PC-9 (cell line): ENCODE data around the gene PDIA6. TPM values are rescaled to one million over a fixed set of nuclear protein-coding genes. Genes with fewer than 3 reads are reported as not detected.
"Not testable (repeated sequence)": the region's sequence is repeated elsewhere in the genome, so short reads cannot be mapped to it uniquely, and the experiment has no call there.

Experiments used
- BruUV-seq: library from RNA; stranded (reverse); fragments of 400-500 nt; replicated peaks from 2 replicates; lab custom pipeline; 2021; lab: Mats Ljungman, UMichigan
- CTCF ChIA-PET: fragments of 300-600 bp; sonication (Branson Sonifier 250); formaldehyde crosslinking; loops from one replicate; lab custom pipeline; 2022; ENCODE audit warnings: antibody characterized with exemption; lab: Charles Lee
- POLR2A ChIA-PET: fragments of 300-600 bp; sonication (Branson Sonifier 250); formaldehyde crosslinking; loops from one replicate; lab custom pipeline; 2022; ENCODE audit warnings: antibody characterized with exemption; ENCODE audit not compliant: unreplicated experiment; lab: Charles Lee
- DNase-seq, 2 experiments: peaks; one replicate each; pipeline versions ENCODE4 v3.0.0 to v3.0.0-alpha.2; 2015 to 2022; ENCODE audit warnings: mixed read lengths in 1 of 2
- H2AFZ ChIP-seq: fragments of 200-600 bp; sonication (generic); 2 replicates; pipeline ENCODE4 v1.8.1; 2017; ENCODE audit warnings: antibody characterized with exemption
- H3F3A ChIP-seq: fragments of 200-600 bp; sonication (generic); 2 replicates; pipeline ENCODE4 v1.8.1; 2017; ENCODE audit warnings: antibody characterized with exemption, mild to moderate bottlenecking, low read depth; ENCODE audit not compliant: insufficient read depth
- H3K27ac ChIP-seq: fragments of 200-600 bp; sonication (generic); 2 replicates; pipeline ENCODE4 v1.6.1; 2016; ENCODE audit warnings: mixed run types
- H3K27me3 ChIP-seq: fragments of 200-600 bp; sonication (generic); 2 replicates; pipeline ENCODE4 v1.6.1; 2016; ENCODE audit warnings: low read depth, mixed run types; ENCODE audit not compliant: insufficient read depth
- H3K36me3 ChIP-seq: fragments of 200-600 bp; sonication (generic); 2 replicates; pipeline ENCODE4 v1.6.1; 2016; ENCODE audit warnings: low read depth, mixed run types
- H3K4me1 ChIP-seq: fragments of 200-600 bp; sonication (generic); replicated peaks from 2 replicates; pipeline ENCODE4 v1.6.1; 2016; ENCODE audit warnings: mixed run types; ENCODE audit not compliant: insufficient read depth
- H3K4me2 ChIP-seq: fragments of 200-600 bp; sonication (generic); 2 replicates; pipeline ENCODE4 v1.6.1; 2017; ENCODE audit warnings: mixed run types
- H3K4me3 ChIP-seq: fragments of 200-600 bp; sonication (generic); 2 replicates; pipeline ENCODE4 v1.6.1; 2016; ENCODE audit warnings: mixed run types
- H3K79me2 ChIP-seq: fragments of 200-600 bp; sonication (generic); 2 replicates; pipeline ENCODE4 v1.6.1; 2017; ENCODE audit warnings: low read depth, mixed run types
- H3K9me2 ChIP-seq: fragments of 200-600 bp; sonication (generic); 2 replicates; pipeline ENCODE4 v1.8.1; 2017; ENCODE audit warnings: mild to moderate bottlenecking; ENCODE audit not compliant: insufficient read depth
- H3K9me3 ChIP-seq: fragments of 200-600 bp; sonication (generic); 2 replicates; pipeline ENCODE4 v1.8.1; 2016; ENCODE audit warnings: low read depth; ENCODE audit not compliant: insufficient read depth
- H4K20me1 ChIP-seq: fragments of 200-600 bp; sonication (generic); 2 replicates; pipeline ENCODE4 v1.8.1; 2017; ENCODE audit not compliant: insufficient read depth
- EZH2 ChIP-seq: fragments of 200-600 bp; sonication (generic); IDR thresholded peaks from 2 replicates; pipeline ENCODE4 v1.8.0; 2017; ENCODE audit warnings: antibody characterized with exemption, low read depth
- intact Hi-C: fragments of 100-400 bp; cut with micrococcal nuclease; formaldehyde crosslinking; loops from one replicate; pipeline ENCODE4 v1.10.0; 2022; ENCODE audit not compliant: unreplicated experiment
- total RNA-seq: library from RNA; stranded (reverse); gene quantifications from 2 replicates; pipeline ENCODE4 v1.2.3, GENCODE V29; 2021
- TF ChIP-seq, protein P1 (sequence below): fragments of 200-600 bp; sonication (generic); conservative IDR thresholded peaks from 2 replicates; pipeline ENCODE4 v1.6.1; 2017; ENCODE audit warnings: mixed run types, antibody characterized with exemption, mild to moderate bottlenecking, moderate library complexity

The PDIA6 gene
- total RNA-seq, 1 experiment from 2014 or later = 170 TPM

DNA sequence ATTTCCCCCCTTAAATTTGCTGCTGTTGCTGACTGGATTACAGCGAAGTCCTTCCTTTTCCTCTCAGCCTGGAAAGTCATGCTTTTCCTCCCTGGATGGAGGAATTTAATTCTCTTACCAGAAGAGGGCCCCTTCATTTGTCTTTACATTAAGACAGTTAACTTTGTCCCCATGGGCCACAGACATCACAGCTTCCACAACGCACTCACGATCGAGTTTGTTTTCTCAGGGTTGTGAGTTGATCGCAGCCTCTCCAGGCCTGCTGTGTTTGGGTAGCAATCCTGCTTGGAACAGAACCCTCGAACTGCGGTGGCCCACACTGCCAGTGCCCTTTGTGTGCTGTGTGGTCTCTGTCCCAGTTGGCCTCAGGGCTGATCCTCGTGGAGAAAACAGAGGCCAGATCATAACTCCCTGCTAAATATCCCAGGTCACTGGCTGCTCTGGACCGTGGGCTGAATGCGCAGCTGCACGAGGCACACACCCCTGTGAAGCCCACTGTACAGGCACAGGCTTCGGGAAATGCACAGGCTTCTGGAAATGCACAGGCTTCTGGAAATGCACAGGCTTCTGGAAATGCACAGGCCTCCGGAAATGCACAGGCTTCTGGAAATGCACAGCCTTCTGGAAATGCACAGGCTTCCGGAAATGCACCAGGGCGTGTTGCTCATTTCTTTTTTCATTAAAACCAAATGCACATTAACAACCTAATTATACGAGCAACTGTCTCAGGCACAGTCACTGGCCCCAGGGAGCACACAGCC is 2.2 kb upstream of the PDIA6 start:
- Histone ChIP-seq H3F3A (peaks cover 7% of the 10 kb centered on the region; the same call in 1 of the 2 replicates), H3K27ac (no peak overlapping the region), H3K36me3 (peaks cover 3% of the 10 kb centered on the region), H3K79me2 (peaks cover 25% of the 10 kb centered on the region), H3K9me2 (no peaks in the 10 kb centered on the region), H3K4me3 (no peak overlapping the region), H2AFZ (no peak overlapping the region), H4K20me1 (peaks cover 15% of the 10 kb centered on the region), H3K4me2 (no peak overlapping the region), H3K9me3 (no peaks in the 10 kb centered on the region), H3K4me1 (peaks cover 18% of the 10 kb centered on the region), H3K27me3 (peaks cover 23% of the 10 kb centered on the region)
- intact Hi-C loops = loop anchor here (5.0 kb wide), 1 partner anchor 277 kb away; no protein-coding TSS in a partner anchor
- CTCF ChIA-PET = interaction anchor here (0.6 kb wide), 2 partner anchors 318 to 380 kb away, joined by 4 to 6 read pairs; no protein-coding TSS in a partner anchor
- DNase-seq = no peak
- POLR2A ChIA-PET = no interaction called here
- no TSS peak for BruUV-seq
- no peak for TF ChIP-seq EZH2
- TF ChIP-seq, protein P1, sequence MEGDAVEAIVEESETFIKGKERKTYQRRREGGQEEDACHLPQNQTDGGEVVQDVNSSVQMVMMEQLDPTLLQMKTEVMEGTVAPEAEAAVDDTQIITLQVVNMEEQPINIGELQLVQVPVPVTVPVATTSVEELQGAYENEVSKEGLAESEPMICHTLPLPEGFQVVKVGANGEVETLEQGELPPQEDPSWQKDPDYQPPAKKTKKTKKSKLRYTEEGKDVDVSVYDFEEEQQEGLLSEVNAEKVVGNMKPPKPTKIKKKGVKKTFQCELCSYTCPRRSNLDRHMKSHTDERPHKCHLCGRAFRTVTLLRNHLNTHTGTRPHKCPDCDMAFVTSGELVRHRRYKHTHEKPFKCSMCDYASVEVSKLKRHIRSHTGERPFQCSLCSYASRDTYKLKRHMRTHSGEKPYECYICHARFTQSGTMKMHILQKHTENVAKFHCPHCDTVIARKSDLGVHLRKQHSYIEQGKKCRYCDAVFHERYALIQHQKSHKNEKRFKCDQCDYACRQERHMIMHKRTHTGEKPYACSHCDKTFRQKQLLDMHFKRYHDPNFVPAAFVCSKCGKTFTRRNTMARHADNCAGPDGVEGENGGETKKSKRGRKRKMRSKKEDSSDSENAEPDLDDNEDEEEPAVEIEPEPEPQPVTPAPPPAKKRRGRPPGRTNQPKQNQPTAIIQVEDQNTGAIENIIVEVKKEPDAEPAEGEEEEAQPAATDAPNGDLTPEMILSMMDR = no peak

DNA sequence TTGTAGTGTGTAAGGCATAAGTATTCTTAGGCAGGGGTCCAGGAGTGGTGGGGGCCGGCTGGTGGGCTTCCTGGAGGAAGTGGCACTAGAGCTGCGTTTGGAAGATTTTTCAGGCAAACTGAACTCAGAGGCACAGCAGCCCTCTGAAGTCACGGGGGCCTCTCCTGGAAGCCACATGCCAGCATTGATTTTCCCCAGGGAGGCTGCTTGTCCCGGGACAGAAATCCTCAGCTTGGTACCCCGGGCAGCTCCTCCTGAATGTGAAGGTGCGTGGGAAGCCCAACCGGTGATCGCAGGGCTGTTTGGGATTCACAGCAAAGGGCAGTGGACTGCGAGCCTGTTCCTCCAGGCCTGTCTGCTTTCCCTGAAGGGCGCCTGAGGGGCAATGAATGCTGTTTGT is 1.6 kb upstream of the PDIA6 start:
- intact Hi-C loops = loop anchor here (5.0 kb wide), 1 partner anchor 277 kb away; no protein-coding TSS in a partner anchor
- Histone ChIP-seq H3K27me3 (peaks cover 17% of the 10 kb centered on the region), H3K4me3 (no peak overlapping the region), H3K36me3 (peaks cover 6% of the 10 kb centered on the region), H4K20me1 (peaks cover 21% of the 10 kb centered on the region), H3K9me2 (no peaks in the 10 kb centered on the region), H3K4me1 (peaks cover 19% of the 10 kb centered on the region), H3K9me3 (no peaks in the 10 kb centered on the region), H3K79me2 (peaks cover 31% of the 10 kb centered on the region), H3F3A (peaks cover 7% of the 10 kb centered on the region; the same call in 1 of the 2 replicates), H3K27ac (no peak overlapping the region), H3K4me2 (no peak overlapping the region), H2AFZ (no peak overlapping the region)
- BruUV-seq = no TSS peak
- no peak for DNase-seq
- TF ChIP-seq EZH2 = no peak
- TF ChIP-seq, protein P1 = no peak
- POLR2A ChIA-PET = no interaction called here
- CTCF ChIA-PET = interaction anchor here (0.6 kb wide), 1 partner anchor 318 kb away, joined by 6 read pairs; no protein-coding TSS in a partner anchor

DNA sequence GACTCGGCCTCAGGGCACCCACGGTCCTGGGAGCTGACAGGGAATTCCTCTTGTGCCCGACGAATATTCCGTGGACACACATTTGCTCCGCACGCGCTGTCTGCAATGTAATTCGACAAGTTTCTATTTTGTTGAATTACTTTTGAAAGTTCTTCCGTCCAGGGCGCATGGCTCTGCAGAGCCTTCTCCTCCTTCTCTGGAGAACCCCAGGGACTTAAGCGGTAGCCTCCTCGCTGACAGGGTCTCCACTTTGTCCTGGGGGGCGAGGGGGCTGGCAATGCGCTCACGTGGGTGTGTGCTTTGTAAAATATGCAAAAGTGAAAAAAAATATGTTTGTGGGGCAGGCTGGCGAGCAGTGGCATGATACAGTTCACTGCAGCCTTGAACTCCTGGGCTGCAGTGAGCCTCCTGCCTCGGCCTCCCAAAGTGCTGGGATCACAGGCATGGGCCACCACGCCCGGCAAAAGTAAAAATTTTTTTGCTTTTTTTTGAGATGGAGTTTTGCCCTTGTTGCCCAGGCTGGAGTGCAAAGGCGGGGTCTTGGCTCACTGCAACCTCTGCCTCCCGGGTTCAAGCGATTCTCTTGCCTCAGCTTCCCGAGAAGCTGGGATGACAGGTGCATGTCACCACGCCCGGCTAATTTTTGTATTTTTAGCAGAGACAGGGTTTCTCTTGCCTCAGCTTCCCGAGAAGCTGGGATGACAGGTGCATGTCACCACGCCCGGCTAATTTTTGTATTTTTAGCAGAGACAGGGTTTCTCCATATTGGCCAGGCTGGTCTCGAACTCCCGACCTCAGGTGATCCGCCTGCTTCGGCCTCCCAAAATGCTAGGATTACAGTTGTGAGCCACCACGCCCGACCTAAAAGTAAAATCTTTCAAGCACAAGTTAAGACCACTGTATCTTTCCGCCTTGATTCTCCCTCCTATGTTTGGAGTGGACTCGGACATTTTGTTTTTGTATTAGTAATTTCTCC is 866 bp upstream of the PDIA6 start:
- H3K27ac ChIP-seq = peak overlapping the region; percentile 20
- DNase-seq, H3K9me3 ChIP-seq, H3K36me3 ChIP-seq, CTCF ChIA-PET, H3F3A ChIP-seq, H3K9me2 ChIP-seq: not testable (repeated sequence)
- POLR2A ChIA-PET = interaction anchor here (0.7 kb wide), 1 partner anchor 162 kb away, joined by 17 read pairs; no protein-coding TSS in a partner anchor
- peaks cover 28% of the 10 kb centered on the region for H4K20me1 ChIP-seq
- intact Hi-C loops = loop anchor here (5.0 kb wide), 1 partner anchor 276 kb away; no protein-coding TSS in a partner anchor
- H3K4me1 ChIP-seq = peaks cover 19% of the 10 kb centered on the region
- peaks cover 14% of the 10 kb centered on the region for H3K27me3 ChIP-seq
- peak overlapping the region; percentile 86 for H2AFZ ChIP-seq
- TSS peak; percentile 57 for BruUV-seq
- H3K4me3 ChIP-seq = peak overlapping the region; percentile 69
- peaks cover 38% of the 10 kb centered on the region for H3K79me2 ChIP-seq
- H3K4me2 ChIP-seq = peak overlapping the region; percentile 82
